Activated T-cell treated with anti-CD3 and anti-CD28 coated beads, Interleukin-2, amount 50 U/mL, for 24 hours (primary cell): ENCODE results near the gene BUB3.
A peak's percentile ranks its signal among the peaks of the same experiment; 100 is the strongest.

Source experiments
- DNase-seq: peaks from one replicate; pipeline ENCODE4 v3.0.0-alpha.2; 2020
- H3K27ac Mint-ChIP-seq: 2 replicates; pipeline ENCODE4 v1.8.0; 2020; ENCODE audit warnings: mild to moderate bottlenecking, mixed read lengths
- H3K27me3 Mint-ChIP-seq: 2 replicates; pipeline ENCODE4 v1.8.0; 2020; ENCODE audit warnings: mixed read lengths
- H3K36me3 Mint-ChIP-seq: 2 replicates; pipeline ENCODE4 v1.8.0; 2020; ENCODE audit warnings: low read depth, mixed read lengths
- H3K4me1 Mint-ChIP-seq: 2 replicates; pipeline ENCODE4 v1.8.0; 2020; ENCODE audit warnings: low read depth, mixed read lengths
- H3K4me3 Mint-ChIP-seq: 2 replicates; pipeline ENCODE4 v1.8.0; 2020; ENCODE audit warnings: mild to moderate bottlenecking, moderate library complexity, mixed read lengths
- H3K9me3 Mint-ChIP-seq: 2 replicates; pipeline ENCODE4 v1.8.0; 2020; ENCODE audit warnings: mixed read lengths

BUB3 gene

GRCh38 chr10:123136806-123137642, 17.2 kb upstream of the BUB3 start:
- DNase-seq: peak; percentile 69
- Mint-ChIP-seq H3K27ac (peak overlapping the region; percentile 89), H3K4me3 (peak overlapping the region; percentile 80), H3K9me3 (no peaks in the 10 kb centered on the region), H3K36me3 (no peaks in the 10 kb centered on the region), H3K27me3 (peaks cover 90% of the 10 kb centered on the region), H3K4me1 (peaks cover 60% of the 10 kb centered on the region)

- Mint-ChIP-seq H3K4me1 (peaks cover 63% of the 10 kb centered on the region), H3K27me3 (peaks cover 90% of the 10 kb centered on the region), H3K9me3 (no peaks in the 10 kb centered on the region), H3K36me3 (no peaks in the 10 kb centered on the region), H3K27ac (peak overlapping the region; percentile 67), H3K4me3 (no peak overlapping the region)
- no peak for DNase-seq
Observed at GRCh38 chr10:123139165-123139520, 15.1 kb upstream of the BUB3 start.

GRCh38 chr10:123139521-123140163, 14.6 kb upstream of the BUB3 start:
- peaks cover 63% of the 10 kb centered on the region for H3K4me1 Mint-ChIP-seq
- H3K9me3 Mint-ChIP-seq: no peaks in the 10 kb centered on the region
- H3K4me3 Mint-ChIP-seq: no peak overlapping the region
- no peaks in the 10 kb centered on the region for H3K36me3 Mint-ChIP-seq
- peaks cover 90% of the 10 kb centered on the region for H3K27me3 Mint-ChIP-seq
- peak; percentile 50 for DNase-seq
- no peak overlapping the region for H3K27ac Mint-ChIP-seq

- peak; percentile 62 for DNase-seq
- no peak overlapping the region for H3K27ac Mint-ChIP-seq
- no peaks in the 10 kb centered on the region for H3K36me3 Mint-ChIP-seq
- peaks cover 94% of the 10 kb centered on the region for H3K27me3 Mint-ChIP-seq
- no peaks in the 10 kb centered on the region for H3K9me3 Mint-ChIP-seq
- peak overlapping the region; percentile 49 for H3K4me3 Mint-ChIP-seq
- peaks cover 66% of the 10 kb centered on the region for H3K4me1 Mint-ChIP-seq
Observed at GRCh38 chr10:123140164-123140982, 13.8 kb upstream of the BUB3 start.

- Mint-ChIP-seq H3K36me3 (no peaks in the 10 kb centered on the region), H3K4me3 (no peak overlapping the region), H3K4me1 (peaks cover 72% of the 10 kb centered on the region), H3K27me3 (peaks cover 95% of the 10 kb centered on the region), H3K27ac (no peak overlapping the region), H3K9me3 (no peaks in the 10 kb centered on the region)
- DNase-seq: no peak
Observed at GRCh38 chr10:123140983-123141390, 13.2 kb upstream of the BUB3 start.

GRCh38 chr10:123141791-123142700, 12.2 kb upstream of the BUB3 start:
- Mint-ChIP-seq H3K4me3 (no peak overlapping the region), H3K36me3 (no peaks in the 10 kb centered on the region), H3K9me3 (no peaks in the 10 kb centered on the region), H3K27me3 (peaks cover 94% of the 10 kb centered on the region), H3K4me1 (peaks cover 72% of the 10 kb centered on the region), H3K27ac (no peak overlapping the region)
- DNase-seq: no peak

GRCh38 chr10:123142701-123143161, 11.5 kb upstream of the BUB3 start:
- Mint-ChIP-seq H3K27me3 (peaks cover 95% of the 10 kb centered on the region), H3K9me3 (no peaks in the 10 kb centered on the region), H3K36me3 (no peaks in the 10 kb centered on the region), H3K27ac (no peak overlapping the region), H3K4me3 (no peak overlapping the region), H3K4me1 (peaks cover 72% of the 10 kb centered on the region)
- DNase-seq: no peak

GRCh38 chr10:123143162-123143824, 10.9 kb upstream of the BUB3 start:
- Mint-ChIP-seq H3K36me3 (no peaks in the 10 kb centered on the region), H3K27me3 (peaks cover 94% of the 10 kb centered on the region), H3K4me3 (peak overlapping the region; percentile 6), H3K4me1 (peaks cover 70% of the 10 kb centered on the region), H3K27ac (no peak overlapping the region), H3K9me3 (no peaks in the 10 kb centered on the region)
- peak; percentile 47 for DNase-seq

GRCh38 chr10:123143825-123144168, 10.4 kb upstream of the BUB3 start:
- DNase-seq: no peak
- H3K36me3 Mint-ChIP-seq: no peaks in the 10 kb centered on the region
- H3K9me3 Mint-ChIP-seq: no peaks in the 10 kb centered on the region
- no peak overlapping the region for H3K27ac Mint-ChIP-seq
- H3K4me3 Mint-ChIP-seq: no peak overlapping the region
- H3K4me1 Mint-ChIP-seq: peaks cover 70% of the 10 kb centered on the region
- H3K27me3 Mint-ChIP-seq: peaks cover 92% of the 10 kb centered on the region

GRCh38 chr10:123144697-123145541, 9.3 kb upstream of the BUB3 start:
- Mint-ChIP-seq H3K4me3 (no peak overlapping the region), H3K27me3 (peaks cover 88% of the 10 kb centered on the region), H3K9me3 (no peaks in the 10 kb centered on the region), H3K36me3 (no peaks in the 10 kb centered on the region), H3K27ac (no peak overlapping the region), H3K4me1 (peaks cover 69% of the 10 kb centered on the region)
- DNase-seq: peak; percentile 50

- H3K27ac Mint-ChIP-seq: peak overlapping the region; percentile 10
- peaks cover 70% of the 10 kb centered on the region for H3K4me1 Mint-ChIP-seq
- H3K27me3 Mint-ChIP-seq: peaks cover 88% of the 10 kb centered on the region
- H3K36me3 Mint-ChIP-seq: no peaks in the 10 kb centered on the region
- H3K9me3 Mint-ChIP-seq: no peaks in the 10 kb centered on the region
- H3K4me3 Mint-ChIP-seq: peak overlapping the region; percentile 13
- DNase-seq: peak; percentile 44
Observed at GRCh38 chr10:123145542-123146012, 8.6 kb upstream of the BUB3 start.

- H3K27me3 Mint-ChIP-seq: peaks cover 88% of the 10 kb centered on the region
- no peaks in the 10 kb centered on the region for H3K9me3 Mint-ChIP-seq
- peak overlapping the region; percentile 13 for H3K4me3 Mint-ChIP-seq
- H3K4me1 Mint-ChIP-seq: peaks cover 75% of the 10 kb centered on the region
- DNase-seq: peak; percentile 47
- peak overlapping the region; percentile 10 for H3K27ac Mint-ChIP-seq
- H3K36me3 Mint-ChIP-seq: no peaks in the 10 kb centered on the region
Observed at GRCh38 chr10:123146013-123146893, 7.9 kb upstream of the BUB3 start.
